ENCODE measurements around the gene BNIP3.

- TF ChIP-seq POLR2AphosphoS5 (IDR thresholded peaks at IDR 0.05; ENCODE audit: low read depth, low read length): no peak
- no peak for TF ChIP-seq ATF4 (CRISPR knock-in tag; IDR thresholded peaks at IDR 0.05)
- no peak for TF ChIP-seq CC2D1A (CRISPR knock-in tag; IDR thresholded peaks at IDR 0.05)
- TF ChIP-seq ZNF589 (CRISPR knock-in tag; conservative IDR thresholded peaks at IDR 0.05): no peak
- no peak for TF ChIP-seq ZNF432 (CRISPR knock-in tag; IDR thresholded peaks at IDR 0.05; ENCODE audit: borderline replicate concordance)
- TF ChIP-seq CTCF (CRISPR knock-in tag; IDR thresholded peaks at IDR 0.05): no peak
These were observed 46.5 kb downstream of the BNIP3 start for GRCh38 chr10:131935260-131935659.

All from HepG2 (cell line).